ENCODE data around the gene RHBG.
A peak's percentile ranks its signal among the peaks of the same experiment; 100 is the strongest.
"Not testable (repeated sequence)": the region's sequence is repeated elsewhere in the genome, so short reads cannot be mapped to it uniquely, and the experiment has no call there.

Gene RHBG

DNA sequence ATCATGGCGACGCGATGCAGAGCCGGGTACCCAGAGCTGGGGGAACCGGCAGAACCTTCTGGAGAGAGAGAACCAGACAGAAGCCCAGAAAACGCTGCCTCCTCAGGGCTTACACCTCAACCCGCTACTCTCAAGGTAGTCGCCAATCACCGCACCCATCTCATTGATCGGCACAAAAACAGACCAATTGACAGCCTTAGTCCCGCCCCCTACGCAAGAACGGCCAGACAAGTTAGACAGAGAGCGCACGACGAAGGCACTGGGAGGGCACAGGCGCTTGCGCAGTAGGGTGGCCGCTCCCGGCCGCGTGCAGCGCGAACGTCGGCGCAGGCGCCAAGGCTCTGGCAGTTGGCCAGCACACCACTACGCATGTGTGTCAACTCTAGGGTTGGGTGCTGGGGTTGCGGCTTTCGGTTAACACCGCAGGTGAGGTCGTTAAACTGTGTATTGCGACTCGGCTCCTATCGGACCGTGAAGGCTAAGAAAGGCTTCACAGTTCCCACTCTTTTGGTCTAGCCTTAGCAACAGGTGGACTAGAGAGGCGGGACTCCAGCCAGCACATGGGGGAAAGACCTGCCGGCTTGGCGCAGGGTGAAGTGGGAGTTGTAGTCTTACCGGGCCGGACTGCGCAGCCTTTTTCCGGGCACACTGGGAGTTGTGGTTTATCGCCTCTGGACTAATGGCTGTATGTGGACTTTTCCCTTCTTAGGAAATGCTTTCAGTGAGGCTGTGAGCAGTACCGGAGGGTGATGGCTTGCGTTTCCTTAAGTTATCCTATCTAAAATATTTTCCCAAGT, 30.6 kb upstream of the RHBG start, which contains the start of the genes CCT3 and TSACC:
CCT3 (minus strand) TSS at position 113 of the 797 bp plus-strand sequence; CDS start at position 5, 108 bp downstream.
TSACC (plus strand) TSS at position 347 of the 797 bp plus-strand sequence. CDS start 1,232 bp downstream, outside the sequence.
- TF ChIP-seq, protein P1, sequence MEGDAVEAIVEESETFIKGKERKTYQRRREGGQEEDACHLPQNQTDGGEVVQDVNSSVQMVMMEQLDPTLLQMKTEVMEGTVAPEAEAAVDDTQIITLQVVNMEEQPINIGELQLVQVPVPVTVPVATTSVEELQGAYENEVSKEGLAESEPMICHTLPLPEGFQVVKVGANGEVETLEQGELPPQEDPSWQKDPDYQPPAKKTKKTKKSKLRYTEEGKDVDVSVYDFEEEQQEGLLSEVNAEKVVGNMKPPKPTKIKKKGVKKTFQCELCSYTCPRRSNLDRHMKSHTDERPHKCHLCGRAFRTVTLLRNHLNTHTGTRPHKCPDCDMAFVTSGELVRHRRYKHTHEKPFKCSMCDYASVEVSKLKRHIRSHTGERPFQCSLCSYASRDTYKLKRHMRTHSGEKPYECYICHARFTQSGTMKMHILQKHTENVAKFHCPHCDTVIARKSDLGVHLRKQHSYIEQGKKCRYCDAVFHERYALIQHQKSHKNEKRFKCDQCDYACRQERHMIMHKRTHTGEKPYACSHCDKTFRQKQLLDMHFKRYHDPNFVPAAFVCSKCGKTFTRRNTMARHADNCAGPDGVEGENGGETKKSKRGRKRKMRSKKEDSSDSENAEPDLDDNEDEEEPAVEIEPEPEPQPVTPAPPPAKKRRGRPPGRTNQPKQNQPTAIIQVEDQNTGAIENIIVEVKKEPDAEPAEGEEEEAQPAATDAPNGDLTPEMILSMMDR (IDR thresholded peaks at IDR 0.05; ENCODE audit: low read depth, low read length): no peak
- peak; percentile 100 for DNase-seq (ENCODE audit: low read depth in 2 of 2)
- H3K4me3 ChIP-seq (replicated peaks in 1 of 2; ENCODE audit: low read depth in 2 of 2, low read length in 2 of 2): peak within 1 kb of the TSS; percentile 89 to 92

DNA sequence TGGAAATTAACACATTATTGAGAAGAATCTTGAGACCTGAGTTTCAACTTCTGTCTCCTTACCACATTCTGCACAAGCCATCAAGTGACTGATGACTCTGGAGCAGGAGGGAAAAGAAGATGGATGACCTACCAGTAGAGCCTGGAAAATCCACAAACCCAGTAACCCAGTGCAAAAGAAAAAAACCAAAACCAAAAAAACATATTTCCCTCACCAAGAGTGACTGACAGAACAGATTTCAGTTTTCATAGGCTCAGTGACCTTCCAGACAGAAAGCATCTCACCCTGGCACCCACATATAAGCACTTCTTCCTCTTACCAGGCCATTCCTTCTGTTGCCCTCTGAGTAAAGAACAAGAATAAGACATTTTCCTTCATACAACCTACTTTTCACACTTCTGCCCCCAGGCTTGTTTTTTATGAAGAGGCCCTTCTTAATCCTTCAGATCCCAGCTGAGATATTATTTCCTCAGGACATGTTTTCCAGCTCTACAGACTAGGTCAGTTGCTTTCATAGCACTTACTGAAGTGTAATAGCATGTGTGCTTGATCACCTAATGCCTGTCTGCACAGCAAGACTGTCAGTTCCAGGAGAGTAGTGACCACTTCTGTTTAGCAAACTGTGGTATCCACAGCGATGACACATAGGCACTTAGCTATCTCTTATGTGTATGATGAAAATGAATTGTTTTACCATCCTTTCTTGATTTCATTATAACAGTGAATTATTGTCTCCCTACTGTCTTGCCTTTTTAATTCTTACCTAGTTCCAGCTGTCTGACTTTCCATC, 26.6 kb upstream of the RHBG start:
- DNase-seq (ENCODE audit: low read depth in 2 of 2): peak in 1 of 2 donors; percentile 12
- TF ChIP-seq, protein P1 (IDR thresholded peaks at IDR 0.05; ENCODE audit: low read depth, low read length): no peak
- no peak overlapping the region for H3K4me3 ChIP-seq (replicated peaks in 1 of 2; ENCODE audit: low read depth in 2 of 2, low read length in 2 of 2)

DNA sequence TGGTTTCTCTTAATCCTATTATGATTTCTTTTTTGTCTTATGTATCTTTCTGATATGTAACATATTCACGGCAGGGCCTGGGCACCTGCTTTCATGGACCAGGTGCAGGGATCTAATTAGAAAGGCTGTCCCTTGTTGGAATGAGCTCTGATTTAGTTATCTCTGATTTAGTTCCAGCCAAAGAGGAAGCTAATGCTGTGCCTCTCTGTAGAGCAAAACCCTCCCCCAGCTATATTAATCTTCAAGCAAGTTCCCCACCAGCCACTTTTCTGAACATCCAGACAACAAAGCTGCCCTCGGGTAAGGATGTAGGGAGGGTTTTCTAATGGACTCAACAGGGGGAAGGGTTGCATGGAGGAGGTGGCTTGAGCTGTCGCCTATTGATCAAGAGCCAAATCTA, 24.6 kb upstream of the RHBG start:
- TF ChIP-seq, protein P1 (IDR thresholded peaks at IDR 0.05; ENCODE audit: low read depth, low read length): no peak

DNA sequence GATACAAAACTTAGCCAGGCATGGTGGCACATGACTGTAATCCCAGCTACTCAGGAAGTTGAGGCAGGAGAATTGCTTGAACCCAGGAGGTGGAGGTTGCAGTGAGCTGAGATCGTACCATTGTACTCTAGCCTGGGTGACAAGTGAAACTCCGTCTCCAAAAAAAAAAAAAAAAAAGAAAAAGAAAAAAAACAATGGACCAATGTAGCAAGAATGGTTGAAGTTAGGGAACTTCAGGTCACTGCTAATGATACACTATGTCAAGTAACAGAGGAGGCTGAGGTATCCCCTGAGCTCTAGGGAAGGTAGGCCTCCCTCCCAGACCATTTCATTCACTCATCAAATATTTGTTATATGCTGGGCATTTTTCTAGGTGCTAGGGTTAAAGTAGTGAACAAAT, 23.0 kb upstream of the RHBG start:
- not testable (repeated sequence) for H3K4me3 ChIP-seq (replicated peaks in 1 of 2; ENCODE audit: low read depth in 2 of 2, low read length in 2 of 2); DNase-seq (ENCODE audit: low read depth in 2 of 2)

More for the DNA sequence above, 24.6 kb upstream of the RHBG start:
- no peak overlapping the region for H3K4me3 ChIP-seq (replicated peaks in 1 of 2; ENCODE audit: low read depth in 2 of 2, low read length in 2 of 2)
- no peak for DNase-seq (ENCODE audit: low read depth in 2 of 2)

DNA sequence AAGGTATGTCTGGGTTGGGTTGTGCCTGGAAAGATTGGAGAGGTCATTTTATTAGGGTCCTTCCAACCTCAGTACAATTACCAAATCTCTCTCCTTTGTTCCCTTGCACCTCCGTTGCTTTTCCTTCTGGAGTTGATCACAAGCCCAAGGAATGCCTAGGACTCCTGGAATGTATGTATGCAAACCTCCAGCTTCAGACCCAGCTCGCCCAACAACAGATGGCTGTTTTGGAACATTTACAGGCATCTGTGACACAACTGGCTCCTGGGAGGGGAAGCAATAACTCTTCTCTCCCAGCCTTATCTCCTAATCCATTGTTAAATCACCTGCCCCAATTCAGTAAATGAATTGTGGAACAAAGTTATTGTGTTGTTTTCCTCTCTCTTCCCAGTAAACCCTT, 22.4 kb upstream of the RHBG start:
- DNase-seq (ENCODE audit: low read depth in 2 of 2): peak; percentile 27 to 39
- H3K4me3 ChIP-seq (replicated peaks in 1 of 2; ENCODE audit: low read depth in 2 of 2, low read length in 2 of 2): no peak overlapping the region
- TF ChIP-seq, protein P1 (IDR thresholded peaks at IDR 0.05; ENCODE audit: low read depth, low read length): no peak

DNA sequence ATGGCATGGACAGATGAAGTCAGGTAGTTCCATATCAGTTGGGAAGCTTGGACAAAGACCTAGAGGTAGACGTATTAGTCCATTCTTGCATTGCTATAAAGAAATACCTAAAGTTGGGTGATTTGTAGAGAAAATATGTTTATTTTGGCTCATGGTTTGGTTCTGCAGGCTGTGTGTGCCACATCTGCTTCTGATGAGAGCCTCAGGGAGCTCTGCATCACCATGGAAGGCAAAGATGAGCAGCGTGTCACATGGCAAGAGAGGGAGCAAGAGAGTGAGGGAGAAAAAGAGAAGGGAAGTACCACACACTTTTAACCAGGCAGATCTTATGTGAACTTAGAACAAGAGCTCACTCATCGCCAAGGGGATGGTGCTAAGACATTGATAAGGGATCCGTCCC, 21.7 kb upstream of the RHBG start:
- peak; percentile 19 to 82 for DNase-seq (ENCODE audit: low read depth in 2 of 2)
- H3K4me3 ChIP-seq (replicated peaks in 1 of 2; ENCODE audit: low read depth in 2 of 2, low read length in 2 of 2): no peak overlapping the region
- TF ChIP-seq, protein P1 (IDR thresholded peaks at IDR 0.05; ENCODE audit: low read depth, low read length): no peak

DNA sequence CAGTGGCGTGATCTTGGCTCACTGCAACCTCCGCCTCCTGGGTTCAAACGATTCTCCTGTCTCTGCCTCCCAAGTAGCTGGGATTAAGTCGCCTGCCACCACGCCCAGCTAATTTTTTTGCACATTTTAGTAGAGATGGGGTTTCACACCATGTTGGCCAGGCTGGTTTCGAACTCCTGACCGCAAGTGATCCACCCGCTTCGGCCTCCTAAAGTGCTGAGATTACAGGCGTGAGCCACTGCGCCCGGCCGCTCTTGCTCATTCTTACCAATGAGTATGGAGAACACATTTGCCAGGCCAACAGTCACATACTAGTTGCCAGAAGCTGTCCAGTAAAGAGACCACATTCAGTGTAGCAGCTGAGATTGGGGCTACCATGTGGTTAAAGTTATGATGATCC, 16.5 kb upstream of the RHBG start:
- DNase-seq (ENCODE audit: low read depth in 2 of 2): not testable (repeated sequence)

More for the DNA sequence above, 16.5 kb upstream of the RHBG start:
- H3K4me3 ChIP-seq (replicated peaks in 1 of 2; ENCODE audit: low read depth in 2 of 2, low read length in 2 of 2): not testable (repeated sequence)
